ENCODE data around the gene ADAMTS17. TPM values are rescaled to one million over a fixed set of nuclear protein-coding genes. Genes with fewer than 3 reads are reported as not detected.

The ADAMTS17 gene
- total RNA-seq, 1 donor from 2014 or later = 2.1 TPM

- intact Hi-C loops (cut with micrococcal nuclease) = no loop called here
Measured at GRCh38 chr15:100314809-100315400, 26.9 kb downstream of the ADAMTS17 start.

GRCh38 chr15:100311833-100312476 is 29.8 kb downstream of the ADAMTS17 start:
- intact Hi-C loops (cut with micrococcal nuclease) = no loop called here

GRCh38 chr15:100311154-100311625 is 30.6 kb downstream of the ADAMTS17 start:
- intact Hi-C loops (cut with micrococcal nuclease) = no loop called here

- intact Hi-C loops (cut with micrococcal nuclease) = no loop called here
Measured at GRCh38 chr15:100310513-100311153, 31.1 kb downstream of the ADAMTS17 start.

GRCh38 chr15:100310041-100310405 is 31.8 kb downstream of the ADAMTS17 start:
- intact Hi-C loops (cut with micrococcal nuclease) = no loop called here

- intact Hi-C loops (cut with micrococcal nuclease) = no loop called here
Measured at GRCh38 chr15:100309109-100310040, 32.4 kb downstream of the ADAMTS17 start.

GRCh38 chr15:100308608-100309007 is 33.2 kb downstream of the ADAMTS17 start:
- intact Hi-C loops (cut with micrococcal nuclease) = no loop called here

- intact Hi-C loops (cut with micrococcal nuclease) = no loop called here
Measured at GRCh38 chr15:100308213-100308600, 33.6 kb downstream of the ADAMTS17 start.

- intact Hi-C loops (cut with micrococcal nuclease) = no loop called here
Measured at GRCh38 chr15:100307241-100308212, 34.2 kb downstream of the ADAMTS17 start.

- intact Hi-C loops (cut with micrococcal nuclease) = no loop called here
Measured at GRCh38 chr15:100306098-100306497, 35.7 kb downstream of the ADAMTS17 start.

GRCh38 chr15:100301910-100302431 is 39.8 kb downstream of the ADAMTS17 start:
- intact Hi-C loops (cut with micrococcal nuclease) = no loop called here

- intact Hi-C loops (cut with micrococcal nuclease) = no loop called here
Measured at GRCh38 chr15:100298257-100298656, 43.5 kb downstream of the ADAMTS17 start.

- intact Hi-C loops (cut with micrococcal nuclease) = no loop called here
Measured at GRCh38 chr15:100297812-100298211, 44.0 kb downstream of the ADAMTS17 start.

- intact Hi-C loops (cut with micrococcal nuclease) = no loop called here
Measured at GRCh38 chr15:100295939-100296565, 45.7 kb downstream of the ADAMTS17 start.

GRCh38 chr15:100292010-100292409 is 49.8 kb downstream of the ADAMTS17 start:
- intact Hi-C loops (cut with micrococcal nuclease) = no loop called here

GRCh38 chr15:100291106-100291505 is 50.7 kb downstream of the ADAMTS17 start:
- intact Hi-C loops (cut with micrococcal nuclease) = no loop called here

- intact Hi-C loops (cut with micrococcal nuclease) = no loop called here
Measured at GRCh38 chr15:100285641-100286295, 56.0 kb downstream of the ADAMTS17 start.

GRCh38 chr15:100284701-100285100 is 57.1 kb downstream of the ADAMTS17 start:
- intact Hi-C loops (cut with micrococcal nuclease) = no loop called here

- intact Hi-C loops (cut with micrococcal nuclease) = no loop called here
Measured at GRCh38 chr15:100284191-100284590, 57.6 kb downstream of the ADAMTS17 start.
